NCI-H2196 treated with DMSO at 0.1 percent for 48 hours (cell line): ENCODE results near the gene MRC1.

ENCODE experiments used
- DNase-seq: peaks from one replicate; lab custom pipeline; 2025; ENCODE audit not compliant: unreplicated experiment; lab: John Stamatoyannopoulos, UW

MRC1 gene

GRCh38 chr10:17842641-17843040, 33.5 kb downstream of the MRC1 start:
- no peak for DNase-seq

GRCh38 chr10:17847585-17848296, 38.6 kb downstream of the MRC1 start:
- DNase-seq = no peak

- no peak for DNase-seq
Measured at GRCh38 chr10:17848646-17849045, 39.5 kb downstream of the MRC1 start.

- DNase-seq = no peak
Measured at GRCh38 chr10:17850501-17850900, 41.4 kb downstream of the MRC1 start.

GRCh38 chr10:17851611-17852010, 42.5 kb downstream of the MRC1 start:
- DNase-seq = no peak

- no peak for DNase-seq
Measured at GRCh38 chr10:17854044-17854652, 45.0 kb downstream of the MRC1 start.

- no peak for DNase-seq
Measured at GRCh38 chr10:17857040-17857439, 47.9 kb downstream of the MRC1 start.

- no peak for DNase-seq
Measured at GRCh38 chr10:17859492-17860156, 50.5 kb downstream of the MRC1 start.

GRCh38 chr10:17861760-17862159, 52.6 kb downstream of the MRC1 start:
- no peak for DNase-seq

GRCh38 chr10:17865351-17865750, 56.2 kb downstream of the MRC1 start:
- DNase-seq = no peak

GRCh38 chr10:17866346-17866745, 57.2 kb downstream of the MRC1 start:
- DNase-seq = no peak

GRCh38 chr10:17867056-17867455, 57.9 kb downstream of the MRC1 start:
- no peak for DNase-seq

- DNase-seq = no peak
Measured at GRCh38 chr10:17871036-17871435, 61.9 kb downstream of the MRC1 start.

GRCh38 chr10:17872191-17873091, 63.3 kb downstream of the MRC1 start:
- no peak for DNase-seq

GRCh38 chr10:17873946-17874345, 64.8 kb downstream of the MRC1 start:
- no peak for DNase-seq

- DNase-seq = no peak
Measured at GRCh38 chr10:17877121-17877520, 68.0 kb downstream of the MRC1 start.

GRCh38 chr10:17878896-17879295, 69.7 kb downstream of the MRC1 start:
- DNase-seq = no peak

- no peak for DNase-seq
Measured at GRCh38 chr10:17880601-17881000, 71.5 kb downstream of the MRC1 start.

- no peak for DNase-seq
Measured at GRCh38 chr10:17882557-17882956, 73.4 kb downstream of the MRC1 start.

- no peak for DNase-seq
Measured at GRCh38 chr10:17883621-17884020, 74.5 kb downstream of the MRC1 start.

- DNase-seq = no peak
Measured at GRCh38 chr10:17888189-17888588, 79.0 kb downstream of the MRC1 start.
